Parathyroid adenoma (tissue), 2 donors: Measurements from ENCODE around the gene STON2.

Experiments
- H2AFZ ChIP-seq: fragments of 300-600 bp; sonication (generic); one replicate; pipeline ENCODE4 v1.7.0; 2017; ENCODE audit warnings: antibody characterized with exemption, mild to moderate bottlenecking
- H3K27ac ChIP-seq: fragments of 300-600 bp; sonication (generic); one replicate; pipeline ENCODE4 v1.7.0; 2017
- H3K27me3 ChIP-seq: fragments of 300-600 bp; sonication (generic); one replicate; pipeline ENCODE4 v1.7.0; 2017; ENCODE audit warnings: low read length; ENCODE audit not compliant: control insufficient read depth, insufficient read depth
- H3K36me3 ChIP-seq: fragments of 300-600 bp; sonication (generic); one replicate; pipeline ENCODE4 v1.7.0; 2017; ENCODE audit warnings: low read length; ENCODE audit not compliant: control insufficient read depth, insufficient read depth
- H3K4me1 ChIP-seq: fragments of 300-600 bp; sonication (generic); one replicate; pipeline ENCODE4 v1.7.0; 2017; ENCODE audit warnings: control low read depth
- H3K4me2 ChIP-seq: fragments of 300-600 bp; sonication (generic); one replicate; pipeline ENCODE4 v1.7.0; 2017; ENCODE audit warnings: low read length
- H3K4me3 ChIP-seq: fragments of 300-600 bp; sonication (generic); one replicate; pipeline ENCODE4 v1.7.0; 2017; ENCODE audit warnings: low read depth, low read length
- H3K79me2 ChIP-seq: fragments of 300-600 bp; sonication (generic); one replicate; pipeline ENCODE4 v1.7.0; 2017; ENCODE audit warnings: control low read depth
- H3K9ac ChIP-seq: fragments of 300-600 bp; sonication (generic); one replicate; pipeline ENCODE4 v1.7.0; 2017; ENCODE audit warnings: mild to moderate bottlenecking
- H3K9me3 ChIP-seq: fragments of 300-600 bp; sonication (generic); one replicate; pipeline ENCODE4 v1.7.0; 2017; ENCODE audit warnings: low read length; ENCODE audit not compliant: control insufficient read depth
- CTCF ChIP-seq: fragments of 300-600 bp; sonication (generic); IDR thresholded peaks from one replicate; pipeline ENCODE4 v1.7.0; 2017; ENCODE audit warnings: antibody characterized with exemption, mild to moderate bottlenecking
- donor health status: primary hyperparathyroidism.

Gene STON2

DNA sequence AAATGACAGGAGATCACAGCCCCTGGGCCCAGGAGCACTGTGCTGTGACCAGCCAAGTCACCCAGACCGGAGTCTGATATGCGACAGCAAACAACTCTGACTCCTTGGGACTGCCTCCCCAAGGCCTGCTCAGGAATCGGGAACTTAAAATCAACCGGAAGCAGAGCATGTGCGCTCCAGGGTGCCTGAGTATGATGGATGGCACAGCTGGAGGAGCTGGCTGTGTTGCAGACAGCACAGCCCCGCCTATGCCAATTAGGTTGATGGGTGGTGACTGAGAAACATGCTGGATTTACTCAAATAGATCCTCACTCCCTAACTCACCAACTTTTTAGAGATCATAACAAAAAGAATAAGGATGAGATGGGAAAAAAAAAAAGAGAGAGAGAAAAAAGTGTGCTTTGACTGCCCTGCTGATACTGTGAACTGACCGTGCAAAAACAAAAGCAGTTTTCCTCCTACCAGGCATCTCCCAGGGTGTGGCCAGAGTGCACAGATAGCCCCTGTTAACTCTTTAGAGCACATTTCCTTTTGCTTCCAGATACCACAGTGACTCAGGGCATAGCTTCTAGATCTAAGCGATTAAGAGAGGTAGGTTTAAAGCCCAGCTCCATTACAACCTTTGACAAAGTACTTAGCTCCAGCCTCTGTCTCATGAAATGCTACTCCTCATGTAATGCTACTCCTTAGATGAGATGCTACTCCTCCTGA is 27.4 kb upstream of the STON2 start:
- Histone ChIP-seq H3K27me3 (no peaks in the 10 kb centered on the region), H3K9ac (no peak overlapping the region), H3K4me1 (no peaks in the 10 kb centered on the region), H3K36me3 (no peaks in the 10 kb centered on the region), H3K9me3 (no peaks in the 10 kb centered on the region), H3K4me2 (no peak overlapping the region), H3K27ac (no peak overlapping the region), H3K79me2 (no peaks in the 10 kb centered on the region), H2AFZ (no peak overlapping the region), H3K4me3 (no peak overlapping the region)
- TF ChIP-seq CTCF, result no peak

DNA sequence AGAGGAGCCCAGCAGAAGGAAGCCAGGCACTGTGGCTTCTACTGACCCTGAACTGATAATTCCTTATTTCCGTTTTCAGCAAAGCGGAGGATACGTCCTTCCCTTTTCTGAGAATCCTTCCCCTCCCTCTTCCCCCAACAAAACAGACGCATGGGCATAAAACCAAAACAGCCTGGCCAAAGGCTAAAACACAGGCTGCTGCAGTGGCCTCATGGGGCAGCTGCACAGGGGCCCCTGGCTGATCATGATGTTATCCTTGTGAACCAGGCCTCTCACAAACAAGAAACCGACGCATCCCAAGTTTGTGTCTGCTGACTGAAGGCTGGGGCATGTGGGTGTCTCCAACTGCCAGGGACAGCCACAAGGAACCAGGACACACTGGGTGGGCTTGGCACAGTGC is 23.4 kb upstream of the STON2 start:
- H3K9me3 ChIP-seq, result no peaks in the 10 kb centered on the region
- H3K27ac ChIP-seq, result no peak overlapping the region
- H3K4me3 ChIP-seq, result no peak overlapping the region
- H3K27me3 ChIP-seq, result no peaks in the 10 kb centered on the region
- H2AFZ ChIP-seq, result peak overlapping the region; percentile 48
- no peak for TF ChIP-seq CTCF
- H3K9ac ChIP-seq, result no peak overlapping the region
- H3K79me2 ChIP-seq, result no peaks in the 10 kb centered on the region
- no peak overlapping the region for H3K4me2 ChIP-seq
- H3K36me3 ChIP-seq, result no peaks in the 10 kb centered on the region
- H3K4me1 ChIP-seq, result peaks cover 4% of the 10 kb centered on the region

DNA sequence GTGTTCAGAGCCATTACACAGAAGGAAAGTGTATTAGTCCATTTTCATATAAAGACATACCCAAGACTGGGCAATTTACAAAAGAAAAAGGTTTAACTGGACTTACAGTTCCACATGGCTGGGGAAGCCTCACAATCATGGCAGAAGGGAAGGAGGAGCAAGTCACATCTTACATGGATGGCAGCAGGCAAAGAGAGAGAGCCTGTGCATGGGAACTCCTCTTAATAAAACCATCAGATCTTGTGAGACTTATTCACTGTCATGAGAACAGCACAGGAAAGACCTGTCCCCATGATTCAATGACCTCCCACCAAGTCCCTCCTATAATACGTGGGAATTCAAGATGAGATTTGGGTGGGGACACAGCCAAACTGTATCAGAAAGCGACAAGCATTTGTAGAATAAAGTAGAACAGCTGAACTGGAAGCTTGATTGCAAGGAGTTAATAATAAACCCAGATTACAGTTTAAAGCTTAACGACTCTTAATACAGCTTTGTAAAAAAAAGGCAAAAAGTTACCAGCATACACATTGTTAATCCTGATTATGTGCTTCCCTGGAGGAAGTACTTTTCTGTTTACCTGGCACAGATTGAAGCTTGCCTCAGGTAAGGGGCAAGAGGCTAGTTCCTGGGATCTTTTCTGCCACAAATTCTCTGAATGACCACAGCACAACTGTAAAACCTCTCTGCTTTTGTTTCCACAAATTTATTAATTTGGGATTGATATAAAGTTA is 18.1 kb upstream of the STON2 start:
- Histone ChIP-seq H3K9ac (no peak overlapping the region), H3K27me3 (no peaks in the 10 kb centered on the region), H3K4me3 (no peak overlapping the region), H3K27ac (no peak overlapping the region), H2AFZ (no peak overlapping the region), H3K4me2 (no peak overlapping the region), H3K36me3 (no peaks in the 10 kb centered on the region), H3K4me1 (peaks cover 4% of the 10 kb centered on the region), H3K9me3 (no peaks in the 10 kb centered on the region), H3K79me2 (no peaks in the 10 kb centered on the region)
- TF ChIP-seq CTCF, result no peak

GRCh38 chr14:81416981-81417380 is 16.9 kb upstream of the STON2 start:
- H3K4me2 ChIP-seq, result no peak overlapping the region
- H3K4me3 ChIP-seq, result no peak overlapping the region
- H3K9me3 ChIP-seq, result no peaks in the 10 kb centered on the region
- no peak overlapping the region for H3K9ac ChIP-seq
- no peaks in the 10 kb centered on the region for H3K79me2 ChIP-seq
- no peaks in the 10 kb centered on the region for H3K27me3 ChIP-seq
- no peak for TF ChIP-seq CTCF
- peaks cover 3% of the 10 kb centered on the region for H3K4me1 ChIP-seq
- no peaks in the 10 kb centered on the region for H3K36me3 ChIP-seq
- H2AFZ ChIP-seq, result no peak overlapping the region
- H3K27ac ChIP-seq, result no peak overlapping the region
